Cortex of kidney (tissue), 1 donor: Measurements from ENCODE around the gene HMX3.

Experiments
- DNase-seq: peaks from one replicate; lab custom pipeline; 2025; lab: John Stamatoyannopoulos, UW

HMX3 gene

GRCh38 chr10:123134343-123134914, 1.3 kb upstream of the HMX3 start:
- no peak for DNase-seq

GRCh38 chr10:123134915-123135414, 805 bp upstream of the HMX3 start:
- DNase-seq: no peak

GRCh38 chr10:123136221-123136805, 543 bp downstream of the HMX3 start:
- no peak for DNase-seq

- no peak for DNase-seq
These were observed 1.3 kb downstream of the HMX3 start for GRCh38 chr10:123136806-123137642.

GRCh38 chr10:123139165-123139520, 3.4 kb downstream of the HMX3 start:
- no peak for DNase-seq

- no peak for DNase-seq
These were observed 3.9 kb downstream of the HMX3 start for GRCh38 chr10:123139521-123140163.

GRCh38 chr10:123140164-123140982, 4.6 kb downstream of the HMX3 start:
- no peak for DNase-seq

GRCh38 chr10:123140983-123141390, 5.2 kb downstream of the HMX3 start:
- DNase-seq: no peak

- DNase-seq: no peak
These were observed 6.3 kb downstream of the HMX3 start for GRCh38 chr10:123141791-123142700.

- DNase-seq: no peak
These were observed 7.0 kb downstream of the HMX3 start for GRCh38 chr10:123142701-123143161.

- DNase-seq: no peak
These were observed 7.5 kb downstream of the HMX3 start for GRCh38 chr10:123143162-123143824.

GRCh38 chr10:123143825-123144168, 8.0 kb downstream of the HMX3 start:
- DNase-seq: no peak

GRCh38 chr10:123144697-123145541, 9.1 kb downstream of the HMX3 start:
- DNase-seq: no peak

GRCh38 chr10:123145542-123146012, 9.8 kb downstream of the HMX3 start:
- no peak for DNase-seq

GRCh38 chr10:123146013-123146893, 10.5 kb downstream of the HMX3 start:
- no peak for DNase-seq

GRCh38 chr10:123146894-123147634, 11.3 kb downstream of the HMX3 start:
- DNase-seq: no peak
